NCI-H1436 treated with DMSO at 0.1 percent for 48 hours (cell line): ENCODE data around the gene NHEJ1.
"Not testable (repeated sequence)": the region's sequence is repeated elsewhere in the genome, so short reads cannot be mapped to it uniquely, and the experiment has no call there.

ENCODE experiments used
- DNase-seq: peaks from one replicate; lab custom pipeline; 2025; lab: John Stamatoyannopoulos, UW

The NHEJ1 gene

GRCh38 chr2:219160186-219161017, at the start of gene NHEJ1:
NHEJ1 (minus strand) TSS chr2:219160815; CDS start chr2:219158362, 2,453 bp downstream.
- peak; percentile 40 for DNase-seq

- DNase-seq, result no peak
Observed at GRCh38 chr2:219209236-219210195, 48.9 kb upstream of the NHEJ1 start.

GRCh38 chr2:219207884-219208740, 47.5 kb upstream of the NHEJ1 start:
- DNase-seq, result no peak

GRCh38 chr2:219207134-219207883, 46.7 kb upstream of the NHEJ1 start:
- no peak for DNase-seq

DNA sequence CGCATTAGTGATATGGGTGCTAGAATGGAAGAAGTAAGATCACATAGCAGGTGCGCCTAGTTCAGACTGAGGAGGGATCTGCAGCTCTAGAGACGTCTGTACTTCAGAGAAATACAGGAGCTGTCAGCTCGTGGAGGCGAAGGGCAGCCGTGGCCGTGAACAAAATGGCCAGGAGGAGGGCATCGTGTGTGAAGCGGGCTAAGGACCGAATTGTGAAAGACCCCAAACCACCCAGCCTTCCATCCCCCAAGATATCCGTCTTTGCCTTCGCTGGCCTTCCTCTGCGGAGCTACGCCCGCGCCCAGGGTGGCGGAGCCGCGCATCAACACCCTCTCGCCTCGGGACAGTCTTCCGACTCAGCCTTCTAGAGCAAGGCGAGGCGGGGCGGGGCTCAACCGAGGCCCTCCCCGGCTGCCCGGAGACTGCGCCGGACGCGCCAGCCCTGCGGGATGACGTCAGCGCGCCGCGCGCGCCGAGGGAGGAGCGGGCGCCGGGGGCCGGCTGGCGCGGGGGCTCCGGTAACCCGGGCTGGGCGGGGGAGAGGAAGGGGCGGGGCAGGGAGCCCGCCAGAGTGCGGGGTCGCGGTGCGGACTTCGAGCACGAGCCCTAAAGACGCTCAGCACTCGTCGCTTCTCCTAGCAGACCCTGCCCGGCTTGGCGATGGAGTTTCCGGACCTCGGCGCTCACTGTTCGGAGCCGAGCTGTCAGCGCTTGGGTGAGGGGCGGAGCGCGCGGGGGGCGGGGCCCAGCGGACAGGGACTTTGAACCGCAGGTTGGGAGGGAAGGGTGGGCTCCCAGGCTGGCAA, 45.9 kb upstream of the NHEJ1 start, which contains the start of gene ZFAND2B:
ZFAND2B (plus strand) TSS at position 455 of the 806 bp plus-strand sequence; CDS start at position 661, 206 bp downstream.
- peak; percentile 68 for DNase-seq

GRCh38 chr2:219205981-219206327, 45.3 kb upstream of the NHEJ1 start:
- DNase-seq, result no peak

GRCh38 chr2:219205165-219205538, 44.5 kb upstream of the NHEJ1 start:
- DNase-seq, result no peak

- DNase-seq, result no peak
Observed at GRCh38 chr2:219204425-219205164, 44.0 kb upstream of the NHEJ1 start.

DNA sequence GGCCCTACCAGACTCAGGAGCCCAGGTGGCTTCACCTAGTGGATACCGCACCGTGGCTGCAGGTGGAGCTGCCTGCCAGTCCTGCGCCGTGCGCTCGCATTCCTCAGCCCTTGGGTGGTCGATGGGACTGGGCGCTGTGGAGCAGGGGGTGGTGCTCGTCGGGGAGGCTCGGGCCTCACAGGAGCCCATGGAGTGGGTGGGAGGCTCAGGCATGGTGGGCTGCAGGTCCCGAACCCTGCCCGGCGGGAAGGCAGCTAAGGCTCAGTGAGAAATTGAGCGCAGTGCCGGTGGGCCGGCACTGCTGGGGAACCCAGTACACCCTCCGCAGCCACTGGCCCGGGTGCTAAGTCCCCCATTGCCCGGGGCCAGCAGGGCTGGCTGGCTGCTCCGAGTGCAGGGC, 40.7 kb upstream of the NHEJ1 start:
- not testable (repeated sequence) for DNase-seq

GRCh38 chr2:219200502-219201326, 40.1 kb upstream of the NHEJ1 start:
- DNase-seq, result not testable (repeated sequence)

DNA sequence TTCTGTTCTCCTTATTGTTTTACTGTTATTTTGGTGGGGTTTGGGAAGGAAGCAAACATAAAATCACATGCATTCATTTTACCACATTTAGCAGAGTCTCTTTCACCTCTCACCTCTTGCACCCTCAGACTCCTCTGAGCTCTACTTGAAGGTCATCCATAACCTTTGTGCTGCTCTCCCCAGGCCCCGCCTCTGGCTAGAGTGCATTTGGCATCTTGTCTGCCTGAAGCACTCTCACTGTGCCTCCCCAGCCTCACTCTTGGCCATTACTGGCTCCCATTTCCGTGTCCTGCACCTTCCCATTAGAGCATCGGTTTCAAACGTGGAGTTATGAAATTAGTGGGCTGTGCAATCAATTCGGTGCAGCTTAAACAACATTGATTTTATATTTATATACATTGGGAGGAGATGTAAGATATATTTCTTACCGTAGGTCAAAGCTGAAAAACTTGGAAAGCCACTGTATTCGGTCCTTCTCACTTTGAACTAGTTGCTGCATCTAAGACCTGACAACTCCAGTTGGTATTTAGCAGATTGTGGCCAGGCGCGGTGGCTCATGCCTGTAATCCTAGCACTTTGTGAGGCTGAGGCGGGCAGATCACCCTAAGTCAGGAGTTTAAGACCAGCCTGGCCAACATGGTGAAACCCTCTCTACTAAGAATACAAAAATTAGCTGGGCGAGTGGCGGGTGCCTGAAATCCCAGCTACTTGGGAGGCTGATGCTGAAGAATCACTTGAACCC, 39.0 kb upstream of the NHEJ1 start:
- DNase-seq, result no peak

- DNase-seq, result no peak
Observed at GRCh38 chr2:219198974-219199373, 38.4 kb upstream of the NHEJ1 start.

GRCh38 chr2:219197388-219197787, 36.8 kb upstream of the NHEJ1 start:
- no peak for DNase-seq

DNA sequence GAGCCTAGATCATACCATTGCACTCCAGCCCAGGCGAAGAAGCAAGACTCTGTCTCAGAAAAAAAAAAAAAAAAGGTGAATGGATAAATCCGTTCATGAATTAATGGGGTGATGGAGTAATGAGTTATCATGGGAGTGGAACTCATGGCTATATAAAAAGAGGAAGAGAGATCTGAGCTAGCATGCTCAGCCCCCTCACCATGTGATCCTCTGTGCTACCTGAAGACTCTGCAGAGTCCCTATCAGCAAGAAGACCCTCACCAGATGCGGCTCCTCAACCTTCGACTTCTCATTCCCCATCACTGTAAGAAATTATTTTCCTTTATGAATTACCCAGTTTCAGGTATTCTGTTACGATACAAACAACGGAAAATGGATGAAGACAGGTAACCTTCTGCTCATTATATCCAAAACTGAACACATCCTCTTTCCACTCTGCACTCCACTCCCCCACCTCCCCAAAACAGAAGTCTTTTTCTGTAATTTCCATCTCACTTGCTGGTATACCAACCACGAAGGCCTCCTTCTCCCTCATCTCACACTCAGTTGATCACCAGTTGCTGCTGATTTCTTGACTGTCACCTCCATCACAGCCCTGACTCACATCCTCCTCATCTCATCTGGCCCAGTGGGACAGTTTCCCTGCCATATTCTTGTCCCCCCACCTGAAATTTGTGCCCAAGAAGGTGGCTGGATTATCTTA, 26.3 kb upstream of the NHEJ1 start:
- no peak for DNase-seq

- no peak for DNase-seq
Observed at GRCh38 chr2:219184121-219184520, 23.5 kb upstream of the NHEJ1 start.

DNA sequence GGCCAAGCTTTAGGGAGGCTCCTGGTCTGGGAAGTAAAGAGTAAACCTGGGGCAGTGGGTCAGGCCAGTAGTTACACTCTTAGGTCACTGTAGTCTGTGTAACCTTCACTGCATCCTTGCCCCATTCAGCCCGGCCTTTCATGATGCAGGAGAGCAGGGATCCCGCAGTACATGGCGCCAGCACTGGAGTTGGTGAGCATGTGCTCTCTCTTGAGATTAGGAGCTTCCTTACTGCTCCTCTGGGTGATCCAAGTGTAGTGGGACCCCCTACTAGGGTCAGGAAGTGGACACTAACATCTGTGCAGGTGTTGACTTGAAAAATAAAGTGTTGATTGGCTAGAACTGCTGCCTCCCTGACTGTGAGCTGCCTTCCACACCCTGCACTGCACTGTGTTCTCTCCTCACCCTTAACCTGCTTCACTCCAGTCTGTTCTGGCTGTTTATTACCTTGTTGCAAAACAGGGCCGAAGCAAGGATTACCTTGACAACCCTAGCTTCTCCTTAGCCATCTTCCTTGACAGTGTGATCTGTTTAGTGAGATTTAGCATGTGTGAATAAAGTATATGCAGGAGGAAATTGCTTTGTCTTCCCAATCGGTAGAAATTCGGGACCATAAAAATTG, 22.6 kb upstream of the NHEJ1 start:
- DNase-seq, result no peak
